Sigmoid colon (tissue), 7 donors: ENCODE results near the gene PAGE2B. TPM values are rescaled to one million over a fixed set of nuclear protein-coding genes. Genes with fewer than 3 reads are reported as not detected.

Experiments used
- DNase-seq: peaks from one replicate; pipeline ENCODE4 v3.0.0-alpha.2; 2019
- H3K27ac ChIP-seq, 4 donors: fragments of 200-600 bp; sonication (generic); one replicate each; pipeline ENCODE4 v1.5.1; 2016 to 2019; ENCODE audit warnings: mild to moderate bottlenecking in 1 of 4
- H3K27me3 ChIP-seq, 3 donors: fragments of 200-600 bp; sonication (generic); one replicate each; pipeline ENCODE4 v1.5.1; 2019; ENCODE audit warnings: mild to moderate bottlenecking in 1 of 3
- H3K36me3 ChIP-seq, 4 donors: fragments of 200-600 bp; sonication (generic); one replicate each; pipeline ENCODE4 v1.5.1; 2016 to 2019
- H3K4me1 ChIP-seq, 4 donors: fragments of 200-600 bp; sonication (generic); one replicate each; pipeline ENCODE4 v1.5.1; 2017 to 2019
- H3K4me3 ChIP-seq, 4 donors: fragments of 200-600 bp; sonication (generic); one replicate each; pipeline ENCODE4 v1.5.1; 2017 to 2019; ENCODE audit warnings: mild to moderate bottlenecking in 2 of 4, moderate library complexity in 1 of 4
- H3K9me3 ChIP-seq, 4 donors: fragments of 200-600 bp in 3 of 4; sonication (generic) in 3 of 4; one replicate each; pipeline versions ENCODE4 v1.5.1 to v1.6.1; 2013 to 2019
- EP300 ChIP-seq, 4 donors: sonication (generic); formaldehyde crosslinking; IDR thresholded peaks; one replicate each; pipeline ENCODE4 v1.6.1; 2017; ENCODE audit warnings: antibody characterized with exemption in 4 of 4
- POLR2A ChIP-seq, 2 donors: fragments of 450-650 bp; IDR thresholded peaks; one replicate each; pipeline ENCODE4 v1.6.1; 2016; ENCODE audit warnings: antibody characterized with exemption in 2 of 2, mild to moderate bottlenecking in 2 of 2, moderate library complexity in 2 of 2
- POLR2AphosphoS5 ChIP-seq, 4 donors: sonication (generic); formaldehyde crosslinking; IDR thresholded peaks; one replicate each; pipeline ENCODE4 v1.6.1; 2017; ENCODE audit warnings: antibody characterized with exemption in 4 of 4
- WGBS, 2 donors: extraction: QIAGEN DNeasy Blood & Tissue Kit; methylation state at CpG; one replicate each; pipeline ENCODE4 v1.1.7; 2013; 5-methylcytosine and 5-hydroxymethylcytosine counted together
- intact Hi-C: fragments of 100-400 bp; cut with DNase I; formaldehyde crosslinking; loops from one replicate; pipeline ENCODE4 v1.15.1; 2023
- polyA plus RNA-seq, 3 donors: library from polyadenylated mRNA; stranded (reverse); fragments of 200-250 nt; gene quantifications; one replicate each; pipeline ENCODE4 v1.2.3, GENCODE V29; 2013
- total RNA-seq, 4 donors: library from RNA; depleted of rRNA; stranded (reverse); fragments of >200 nt; gene quantifications; one replicate each; pipeline ENCODE4 v1.1.0, GENCODE V29; 2016
- TF ChIP-seq, protein P1 (sequence below), 4 experiments: fragments of 450-650 bp in 3 of 4; fragments of 200-600 bp in 1 of 4; IDR thresholded peaks; one replicate each; pipeline ENCODE4 v1.5.1; 2016 to 2019; ENCODE audit warnings: antibody characterized with exemption in 4 of 4, mild to moderate bottlenecking in 3 of 4, moderate library complexity in 2 of 4
- donor health status: healthy with polysubstance abuse.
- donor health status: Bipolar disorder and iron deficiency.
- donor health status: healthy.

PAGE2B gene
- total and polyA plus RNA-seq, 7 donors: not detected

DNA sequence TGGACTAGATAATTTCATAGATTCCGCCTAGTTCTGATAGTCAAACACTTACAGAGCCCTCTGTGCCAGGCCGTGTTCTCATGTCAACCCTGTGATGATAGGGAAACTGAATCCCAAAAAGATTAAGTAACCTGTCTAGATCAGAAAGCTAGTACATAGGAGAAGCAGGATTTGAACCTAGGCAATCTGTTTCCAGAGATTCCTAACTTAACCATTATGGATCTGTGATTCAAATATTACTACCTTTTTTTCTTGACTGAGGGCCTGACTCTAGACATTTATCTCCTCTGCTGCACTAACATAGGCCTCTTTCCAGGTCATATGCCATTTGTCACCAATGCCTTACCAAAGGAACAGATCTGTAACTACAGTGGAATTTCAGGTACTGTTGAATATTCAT is 45.5 kb upstream of the PAGE2B start:
- Histone ChIP-seq H3K27ac (no peak overlapping the region), H3K4me1 (no peaks in the 10 kb centered on the region), H3K9me3 (no peaks in the 10 kb centered on the region), H3K36me3 (no peaks in the 10 kb centered on the region), H3K27me3 (no peaks in the 10 kb centered on the region), H3K4me3 (no peak overlapping the region)
- no peak for DNase-seq
- WGBS, 2 donors: 91 to 93% methylated on average over 2 of the region's 2 CpGs
- intact Hi-C loops: no loop called here
- TF ChIP-seq POLR2A (IDR thresholded peaks at IDR 0.05): no peak
- no peak for TF ChIP-seq POLR2AphosphoS5 (IDR thresholded peaks at IDR 0.05)
- TF ChIP-seq, protein P1, sequence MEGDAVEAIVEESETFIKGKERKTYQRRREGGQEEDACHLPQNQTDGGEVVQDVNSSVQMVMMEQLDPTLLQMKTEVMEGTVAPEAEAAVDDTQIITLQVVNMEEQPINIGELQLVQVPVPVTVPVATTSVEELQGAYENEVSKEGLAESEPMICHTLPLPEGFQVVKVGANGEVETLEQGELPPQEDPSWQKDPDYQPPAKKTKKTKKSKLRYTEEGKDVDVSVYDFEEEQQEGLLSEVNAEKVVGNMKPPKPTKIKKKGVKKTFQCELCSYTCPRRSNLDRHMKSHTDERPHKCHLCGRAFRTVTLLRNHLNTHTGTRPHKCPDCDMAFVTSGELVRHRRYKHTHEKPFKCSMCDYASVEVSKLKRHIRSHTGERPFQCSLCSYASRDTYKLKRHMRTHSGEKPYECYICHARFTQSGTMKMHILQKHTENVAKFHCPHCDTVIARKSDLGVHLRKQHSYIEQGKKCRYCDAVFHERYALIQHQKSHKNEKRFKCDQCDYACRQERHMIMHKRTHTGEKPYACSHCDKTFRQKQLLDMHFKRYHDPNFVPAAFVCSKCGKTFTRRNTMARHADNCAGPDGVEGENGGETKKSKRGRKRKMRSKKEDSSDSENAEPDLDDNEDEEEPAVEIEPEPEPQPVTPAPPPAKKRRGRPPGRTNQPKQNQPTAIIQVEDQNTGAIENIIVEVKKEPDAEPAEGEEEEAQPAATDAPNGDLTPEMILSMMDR (IDR thresholded peaks at IDR 0.05): no peak
- no peak for TF ChIP-seq EP300 (IDR thresholded peaks at IDR 0.05)

DNA sequence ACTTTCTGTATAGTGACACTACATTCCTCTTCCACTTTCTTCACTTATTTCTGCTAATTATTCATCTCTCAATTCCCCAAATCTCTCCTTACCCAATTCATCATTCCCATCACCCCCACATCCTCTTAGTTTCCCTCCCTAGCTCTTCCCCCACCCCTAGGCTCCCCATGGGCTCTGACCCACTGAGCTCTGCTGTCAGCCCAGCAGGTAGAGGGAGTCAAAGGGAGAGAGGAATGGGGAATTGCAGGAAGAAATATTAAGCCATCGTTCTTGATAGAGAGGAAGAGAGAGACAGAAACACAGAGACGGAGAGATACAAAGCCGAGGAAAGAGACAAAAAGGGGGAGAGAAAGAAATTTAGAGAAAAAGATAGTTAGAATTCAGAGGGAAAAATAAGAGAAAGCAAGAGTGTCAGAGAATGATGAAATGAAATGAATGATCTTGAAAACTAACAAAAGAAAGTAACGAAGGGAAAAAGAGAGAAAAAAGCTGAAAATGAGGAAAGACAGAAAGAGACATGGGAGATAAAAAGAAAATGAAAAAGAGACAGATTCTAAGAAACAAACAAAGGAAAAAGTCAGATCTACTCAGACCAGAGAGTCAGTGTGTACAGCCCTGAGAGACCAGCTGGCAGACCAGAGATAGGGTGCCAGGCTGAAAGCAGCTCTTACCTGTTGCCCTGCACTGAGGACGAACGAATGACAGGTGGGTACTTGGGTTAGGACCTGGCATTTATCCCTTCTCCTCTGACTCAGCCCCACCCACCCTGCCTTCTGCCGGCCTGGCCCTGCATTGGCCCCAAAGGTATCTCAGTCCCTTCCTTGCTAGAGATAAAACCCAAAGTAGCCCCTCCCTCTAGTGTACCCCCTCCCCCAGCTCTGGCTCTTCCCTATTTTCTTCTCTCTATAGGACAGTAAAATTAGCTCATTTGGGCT is 44.3 kb upstream of the PAGE2B start, which contains the start of gene ALAS2:
TSS of gene ALAS2 (minus strand) at position 707 of the 935 bp plus-strand sequence. CDS start 4,977 bp downstream, outside the sequence.
- TF ChIP-seq, protein P1 (IDR thresholded peaks at IDR 0.05): no peak
- TF ChIP-seq POLR2AphosphoS5 (IDR thresholded peaks at IDR 0.05) (no peak), POLR2A (IDR thresholded peaks at IDR 0.05) (no peak), EP300 (IDR thresholded peaks at IDR 0.05) (no peak)
- WGBS, 2 donors: 62 to 79% methylated on average over 7 of the region's 7 CpGs
- no peak for DNase-seq
- no peak within 1 kb of the TSS for H3K4me3 ChIP-seq
- no peaks in the 10 kb centered on the region for H3K4me1 ChIP-seq
- no peaks in the 10 kb centered on the region for H3K9me3 ChIP-seq
- no peaks in the 10 kb centered on the region for H3K36me3 ChIP-seq
- no peaks in the 10 kb centered on the region for H3K27me3 ChIP-seq
- intact Hi-C loops: no loop called here
- no peak within 1 kb of the TSS for H3K27ac ChIP-seq

GRCh38 chrX:55033429-55033828 is 41.4 kb upstream of the PAGE2B start:
- no peak for DNase-seq
- TF ChIP-seq, protein P1 (IDR thresholded peaks at IDR 0.05): no peak
- Histone ChIP-seq H3K36me3 (no peaks in the 10 kb centered on the region), H3K4me1 (no peaks in the 10 kb centered on the region), H3K9me3 (no peaks in the 10 kb centered on the region), H3K4me3 (no peak overlapping the region), H3K27ac (no peak overlapping the region), H3K27me3 (no peaks in the 10 kb centered on the region)
- intact Hi-C loops: no loop called here
- WGBS, 2 donors: 86 to 91% methylated on average over 2 of the region's 2 CpGs

DNA sequence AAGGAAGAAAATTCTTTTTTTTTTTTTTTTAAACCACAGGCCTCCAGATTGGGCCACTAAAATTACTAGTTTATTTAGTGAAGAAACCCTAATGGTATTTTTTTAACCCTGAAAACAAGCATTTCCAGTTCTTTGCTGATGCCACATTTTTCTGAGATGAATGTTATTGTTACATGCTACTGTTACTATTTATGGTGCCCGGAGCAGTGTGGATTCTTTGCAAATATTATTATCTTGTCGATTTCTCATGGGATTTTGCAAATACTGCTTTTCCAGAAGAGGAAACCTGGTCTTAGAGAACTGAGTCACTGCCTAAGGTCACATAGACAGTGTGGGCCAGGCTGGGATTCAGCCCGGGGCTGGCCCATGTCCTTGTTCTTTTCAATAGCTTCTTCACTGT is 35.4 kb upstream of the PAGE2B start:
- Histone ChIP-seq H3K9me3 (no peaks in the 10 kb centered on the region), H3K36me3 (no peaks in the 10 kb centered on the region), H3K4me3 (no peak overlapping the region), H3K27me3 (no peaks in the 10 kb centered on the region), H3K4me1 (no peaks in the 10 kb centered on the region), H3K27ac (no peak overlapping the region)
- DNase-seq: no peak
- 84 to 87% methylated on average over 3 of the region's 3 CpGs for WGBS, 2 donors
- intact Hi-C loops: no loop called here
- TF ChIP-seq, protein P1 (IDR thresholded peaks at IDR 0.05): no peak
